Esophagus muscularis mucosa (tissue), 4 donors: Measurements from ENCODE around the gene TTL.
"Not testable (repeated sequence)": the region's sequence is repeated elsewhere in the genome, so short reads cannot be mapped to it uniquely, and the experiment has no call there.

Experiments
- EP300 ChIP-seq: sonication (generic); formaldehyde crosslinking; IDR thresholded peaks from one replicate; pipeline ENCODE4 v1.6.1; 2017; ENCODE audit warnings: antibody characterized with exemption
- POLR2A ChIP-seq: fragments of 450-650 bp; IDR thresholded peaks from one replicate; pipeline ENCODE4 v1.6.1; 2017; ENCODE audit warnings: antibody characterized with exemption, moderate library complexity, mild to moderate bottlenecking, low read depth
- POLR2AphosphoS5 ChIP-seq, 2 donors: sonication (generic); formaldehyde crosslinking; IDR thresholded peaks; one replicate each; pipeline ENCODE4 v1.6.1; 2017; ENCODE audit warnings: antibody characterized with exemption in 2 of 2
- TF ChIP-seq, protein P1 (sequence below), 3 experiments: fragments of 200-600 bp in 2 of 3; fragments of 450-650 bp in 1 of 3; sonication (generic) in 2 of 3; IDR thresholded peaks; one replicate each; pipeline ENCODE4 v1.5.1; 2017 to 2019; ENCODE audit warnings: antibody characterized with exemption in 3 of 3, mild to moderate bottlenecking in 2 of 3, moderate library complexity in 1 of 3

DNA sequence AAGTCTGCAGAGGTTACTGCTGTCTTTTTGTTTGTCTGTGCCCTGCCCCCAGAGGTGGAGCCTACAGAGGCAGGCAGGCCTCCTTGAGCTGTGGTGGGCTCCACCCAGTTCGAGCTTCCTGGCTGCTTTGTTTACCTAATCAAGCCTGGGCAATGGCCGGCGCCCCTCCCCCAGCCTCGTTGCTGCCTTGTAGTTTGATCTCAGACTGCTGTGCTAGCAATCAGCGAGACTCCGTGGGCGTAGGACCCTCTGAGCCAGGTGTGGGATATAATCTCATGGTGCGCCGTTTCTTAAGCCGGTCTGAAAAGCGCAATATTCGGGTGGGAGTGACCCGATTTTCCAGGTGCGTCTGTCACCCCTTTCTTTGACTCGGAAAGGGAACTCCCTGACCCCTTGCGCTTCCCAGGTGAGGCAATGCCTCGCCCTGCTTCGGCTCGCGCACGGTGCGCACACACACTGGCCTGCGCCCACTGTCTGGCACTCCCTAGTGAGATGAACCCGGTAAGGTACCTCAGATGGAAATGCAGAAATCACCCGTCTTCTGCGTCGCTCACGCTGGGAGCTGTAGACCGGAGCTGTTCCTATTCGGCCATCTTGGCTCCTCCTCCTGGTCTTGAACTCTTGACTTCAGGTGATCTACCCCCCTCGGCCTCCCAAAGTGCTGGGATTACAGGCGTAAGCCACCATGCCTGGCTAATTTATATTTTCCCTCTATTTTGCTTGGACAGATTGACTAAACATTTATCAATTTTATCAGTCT lies 27.5 kb downstream of the TTL start:
- TF ChIP-seq, protein P1, sequence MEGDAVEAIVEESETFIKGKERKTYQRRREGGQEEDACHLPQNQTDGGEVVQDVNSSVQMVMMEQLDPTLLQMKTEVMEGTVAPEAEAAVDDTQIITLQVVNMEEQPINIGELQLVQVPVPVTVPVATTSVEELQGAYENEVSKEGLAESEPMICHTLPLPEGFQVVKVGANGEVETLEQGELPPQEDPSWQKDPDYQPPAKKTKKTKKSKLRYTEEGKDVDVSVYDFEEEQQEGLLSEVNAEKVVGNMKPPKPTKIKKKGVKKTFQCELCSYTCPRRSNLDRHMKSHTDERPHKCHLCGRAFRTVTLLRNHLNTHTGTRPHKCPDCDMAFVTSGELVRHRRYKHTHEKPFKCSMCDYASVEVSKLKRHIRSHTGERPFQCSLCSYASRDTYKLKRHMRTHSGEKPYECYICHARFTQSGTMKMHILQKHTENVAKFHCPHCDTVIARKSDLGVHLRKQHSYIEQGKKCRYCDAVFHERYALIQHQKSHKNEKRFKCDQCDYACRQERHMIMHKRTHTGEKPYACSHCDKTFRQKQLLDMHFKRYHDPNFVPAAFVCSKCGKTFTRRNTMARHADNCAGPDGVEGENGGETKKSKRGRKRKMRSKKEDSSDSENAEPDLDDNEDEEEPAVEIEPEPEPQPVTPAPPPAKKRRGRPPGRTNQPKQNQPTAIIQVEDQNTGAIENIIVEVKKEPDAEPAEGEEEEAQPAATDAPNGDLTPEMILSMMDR (IDR thresholded peaks at IDR 0.05): not testable (repeated sequence)
- TF ChIP-seq POLR2A; EP300; POLR2AphosphoS5 (IDR thresholded peaks at IDR 0.05): not testable (repeated sequence)
